K562 (cell line): ENCODE results near the gene GUCY1A1. TPM values are rescaled to one million over a fixed set of nuclear protein-coding genes. Genes with fewer than 3 reads are reported as not detected.

Experiments used
- ATAC-seq: fragments of 200-7000 bp; cut with Tn5 transposase; 3 replicates; pipeline ENCODE4 v1.9.1; 2020; ENCODE audit warnings: moderate library complexity
- BruUV-seq: library from RNA; stranded (reverse); fragments of 400-500 nt; replicated peaks from 2 replicates; lab custom pipeline; 2021; lab: Mats Ljungman, UMichigan
- CTCF ChIA-PET: fragments of 300-600 bp; formaldehyde crosslinking; extraction: SDS; loops from one replicate; lab custom pipeline; 2021; ENCODE audit warnings: low intra/inter-chr PET ratio; lab: Yijun Ruan, JAX
- POLR2A ChIA-PET: fragments of 300-600, 350-650 bp; sonication (Branson Sonifier 250); formaldehyde crosslinking; extraction: SDS; loops from one replicate; lab custom pipeline; 2021; ENCODE audit warnings: antibody characterized with exemption, inconsistent platforms; lab: Yijun Ruan, JAX
- DNase-seq, 4 experiments: peaks; one replicate each; pipeline versions ENCODE4 v3.0.0 to v3.0.0-alpha.2; 2011 to 2018; ENCODE audit warnings: low spot score in 3 of 4, mixed read lengths in 3 of 4; ENCODE audit errors: extremely low read depth in 1 of 4
- FAIRE-seq: peaks from 2 replicates; lab custom pipeline; 2011; peaks lifted over from hg19 to GRCh38; lab: Jason Lieb, UNC
- H2AFZ ChIP-seq: 2 replicates; pipeline ENCODE4 v1.6.0; 2011; ENCODE audit warnings: low read depth, low read length, control low read depth, inconsistent platforms
- H3K27ac ChIP-seq: fragments of 200-600 bp; 3 replicates; pipeline ENCODE4 v1.8.0; 2011; ENCODE audit warnings: low read depth, mild to moderate bottlenecking, control low read depth, inconsistent platforms, low read length, moderate library complexity, mixed read lengths; ENCODE audit errors: extremely low read depth
- H3K27me3 ChIP-seq, 2 experiments: fragments of 300-600 bp in 1 of 2; 2 replicates in 1 of 2; 3 replicates in 1 of 2; pipeline versions ENCODE4 v1.6.0 to v1.8.0; 2011; ENCODE audit warnings: inconsistent platforms in 2 of 2, low read length in 2 of 2, mild to moderate bottlenecking in 1 of 2, mixed read lengths in 1 of 2, moderate library complexity in 1 of 2; ENCODE audit not compliant: control insufficient read depth in 2 of 2, insufficient read depth in 2 of 2
- H3K36me3 ChIP-seq: fragments of 300-600 bp; 3 replicates; pipeline ENCODE4 v1.8.0; 2011; ENCODE audit warnings: mild to moderate bottlenecking, low read length, inconsistent platforms; ENCODE audit not compliant: control insufficient read depth, insufficient read depth
- H3K4me1 ChIP-seq, 2 experiments: fragments of 200-600 bp in 1 of 2; replicated peaks in 1 of 2; 2 replicates in 1 of 2; 3 replicates in 1 of 2; pipeline versions ENCODE4 v1.5.1 to v1.8.0; 2011; ENCODE audit warnings: inconsistent platforms in 2 of 2, low read length in 2 of 2, mild to moderate bottlenecking in 1 of 2, mixed read lengths in 1 of 2, moderate library complexity in 1 of 2; ENCODE audit not compliant: control insufficient read depth in 2 of 2, insufficient read depth in 2 of 2
- H3K4me2 ChIP-seq: 2 replicates; pipeline ENCODE4 v1.6.1; 2011; ENCODE audit warnings: low read length, control low read depth, inconsistent platforms, mixed read lengths; ENCODE audit not compliant: insufficient read depth
- H3K4me3 ChIP-seq: fragments of 200-600 bp; sonication (generic), shearing (Covaris generic); 2 replicates; pipeline ENCODE4 v1.5.1; 2016; ENCODE audit warnings: control low read depth, inconsistent platforms
- H3K79me2 ChIP-seq: fragments of 200-600 bp; 3 replicates; pipeline ENCODE4 v1.8.0; 2011; ENCODE audit warnings: low read length, inconsistent platforms; ENCODE audit not compliant: control insufficient read depth, insufficient read depth
- H3K9ac ChIP-seq, 2 experiments: 2 replicates each; pipeline versions ENCODE4 v1.6.0 to v1.6.1; 2011; ENCODE audit warnings: low read depth in 2 of 2, low read length in 2 of 2, control low read depth in 1 of 2, inconsistent platforms in 1 of 2, mild to moderate bottlenecking in 1 of 2, mixed read lengths in 1 of 2; ENCODE audit not compliant: insufficient read depth in 1 of 2
- H3K9me1 ChIP-seq: one replicate; pipeline ENCODE4 v1.6.0; 2011; ENCODE audit warnings: inconsistent platforms, mild to moderate bottlenecking, low read length, moderate library complexity; ENCODE audit not compliant: control insufficient read depth, insufficient read depth
- H3K9me3 ChIP-seq: replicated peaks from 2 replicates; pipeline ENCODE4 v1.5.1; 2011; ENCODE audit warnings: low read depth, low read length, inconsistent platforms; ENCODE audit not compliant: control insufficient read depth, insufficient read depth
- H4K20me1 ChIP-seq: replicated peaks from 2 replicates; pipeline ENCODE4 v1.6.1; 2011; ENCODE audit warnings: low read length, inconsistent platforms, mixed read lengths; ENCODE audit not compliant: control insufficient read depth, insufficient read depth
- ARID4B ChIP-seq: sonication (generic); formaldehyde crosslinking; IDR thresholded peaks from 2 replicates; pipeline ENCODE4 v1.8.0; 2022; ENCODE audit warnings: mild to moderate bottlenecking, missing genetic modification reagents
- CBX1 ChIP-seq: sonication (generic); IDR thresholded peaks from 2 replicates; pipeline ENCODE4 v1.6.1; 2016; ENCODE audit warnings: antibody characterized with exemption, low read depth, mild to moderate bottlenecking
- NCOA4 ChIP-seq: fragments of 450-650 bp; IDR thresholded peaks from 2 replicates; pipeline ENCODE4 v1.6.1; 2018; ENCODE audit warnings: mild to moderate bottlenecking; ENCODE audit not compliant: partially characterized antibody
- PRDM10 ChIP-seq: fragments of 450-650 bp; IDR thresholded peaks from 2 replicates; pipeline ENCODE4 v1.6.1; 2018; ENCODE audit not compliant: partially characterized antibody
- STAT5B ChIP-seq: fragments of 250-450 bp; sonication (Bioruptor Pico); IDR thresholded peaks from 2 replicates; pipeline ENCODE4 v1.8.0; 2021; ENCODE audit warnings: mild to moderate bottlenecking, inconsistent platforms
- USF2 ChIP-seq: sonication (generic); formaldehyde crosslinking; IDR thresholded peaks from 2 replicates; pipeline ENCODE4 v1.5.0; 2020; ENCODE audit warnings: missing genetic modification reagents
- ZNF511 ChIP-seq: sonication (generic); formaldehyde crosslinking; IDR thresholded peaks from 2 replicates; pipeline ENCODE4 v1.8.0; 2022; ENCODE audit warnings: mild to moderate bottlenecking, missing genetic modification reagents
- whole genome bisulfite sequencing: fragments of 100-300 bp; shearing (Covaris generic); methylation state at CpG from one replicate; pipeline ENCODE4 v1.1.6; 2016; ENCODE audit warnings: low coverage, mixed read lengths; ENCODE audit not compliant: insufficient coverage; ENCODE audit errors: missing lambda C conversion rate; 5-methylcytosine and 5-hydroxymethylcytosine counted together
- in situ Hi-C: fragments of 300-500 bp; cut with MboI; formaldehyde crosslinking; loops from 4 replicates; pipeline ENCODE4 v1.15.0; 2018; ENCODE audit warnings: inconsistent platforms, mixed read lengths
- intact Hi-C: fragments of 100-400 bp; cut with micrococcal nuclease; formaldehyde crosslinking; loops from 2 replicates; pipeline ENCODE4 v1.14.2; 2022
- polyA plus RNA-seq, 8 experiments: library from polyadenylated mRNA; depleted of rRNA in 4 of 8; stranded (reverse) in 5 of 8; unstranded in 3 of 8; fragments of >200 nt; fragmentation: Nextera tagmentation in 2 of 8; fragmentation: Illumina TruSeq in 1 of 8; extraction: Ambion mirVana in 2 of 8; extraction: Trizol in 1 of 8; gene quantifications; 2 replicates each; pipeline versions ENCODE4 v1.2.1 to v1.2.3, GENCODE V29; 2011 to 2014; ENCODE audit warnings: inconsistent platforms in 1 of 8, missing spikeins in 1 of 8
- total RNA-seq, 7 experiments: library from RNA; depleted of rRNA in 6 of 7; stranded (reverse); fragments of >200 nt in 6 of 7; fragmentation: Illumina TruSeq in 2 of 7; extraction: Trizol in 2 of 7; gene quantifications; 2 replicates each; pipeline versions ENCODE4 v1.2.1 to v1.2.3, GENCODE V29; 2011 to 2021; ENCODE audit warnings: low replicate concordance in 1 of 7

Gene GUCY1A1
- total and polyA plus RNA-seq, 9 of the 15 experiments (the other 6 are each of a cell fraction or from before 2014, with no cell fraction given) = not detected

- Histone ChIP-seq H3K36me3 (no peaks in the 10 kb centered on the region), H3K27ac (no peak overlapping the region), H3K9me1 (no peaks in the 10 kb centered on the region)
- POLR2A ChIA-PET = no interaction called here
- no peak for DNase-seq
- TF ChIP-seq ARID4B (CRISPR knock-in tag) = no peak
- TF ChIP-seq CBX1 = no peak
- TF ChIP-seq PRDM10 = no peak
- TF ChIP-seq NCOA4 = no peak
- no peak for TF ChIP-seq USF2
- no peak for TF ChIP-seq STAT5B
- no peak for TF ChIP-seq ZNF511 (CRISPR knock-in tag)
- TF ChIP-seq, all 486 proteins: peak for 0
- no peaks in the 10 kb centered on the region for H3K4me1 ChIP-seq
- in situ Hi-C loops = no loop called here
- 2% methylated on average over 6 of the region's 6 CpGs for WGBS
- H3K27me3 ChIP-seq = no peaks in the 10 kb centered on the region
- no peaks in the 10 kb centered on the region for H3K9me3 ChIP-seq
- H2AFZ ChIP-seq = no peak overlapping the region
- CTCF ChIA-PET = no interaction called here
- H3K9ac ChIP-seq = no peak overlapping the region
- no peak overlapping the region for H3K4me2 ChIP-seq
- no peaks in the 10 kb centered on the region for H4K20me1 ChIP-seq
- no peak overlapping the region for H3K4me3 ChIP-seq
- BruUV-seq = no TSS peak
- intact Hi-C loops = no loop called here
- H3K79me2 ChIP-seq = no peaks in the 10 kb centered on the region
- ATAC-seq (no peak), FAIRE-seq (no peak)
Measured at GRCh38 chr4:155674669-155675071, 8.0 kb downstream of the GUCY1A1 start.
